Epithelial cell of esophagus (primary cell): Measurements from ENCODE around the gene LRFN4.

ENCODE experiments used
- DNase-seq: peaks from one replicate; pipeline ENCODE4 v3.0.0; 2010; ENCODE audit warnings: low read depth
- H3K4me3 ChIP-seq: 2 replicates; pipeline ENCODE4 v1.5.1; 2011; ENCODE audit warnings: mild to moderate bottlenecking, low read length, control low read depth
- TF ChIP-seq, protein P1 (sequence below): IDR thresholded peaks from 2 replicates; pipeline ENCODE4 v1.5.1; 2011; ENCODE audit warnings: low read depth, mild to moderate bottlenecking, low read length, control low read depth, inconsistent platforms; ENCODE audit not compliant: insufficient read depth; ENCODE audit errors: missing control alignments

LRFN4 gene

GRCh38 chr11:66874232-66874631 lies 17.4 kb downstream of the LRFN4 start:
- DNase-seq = no peak
- TF ChIP-seq, protein P1, sequence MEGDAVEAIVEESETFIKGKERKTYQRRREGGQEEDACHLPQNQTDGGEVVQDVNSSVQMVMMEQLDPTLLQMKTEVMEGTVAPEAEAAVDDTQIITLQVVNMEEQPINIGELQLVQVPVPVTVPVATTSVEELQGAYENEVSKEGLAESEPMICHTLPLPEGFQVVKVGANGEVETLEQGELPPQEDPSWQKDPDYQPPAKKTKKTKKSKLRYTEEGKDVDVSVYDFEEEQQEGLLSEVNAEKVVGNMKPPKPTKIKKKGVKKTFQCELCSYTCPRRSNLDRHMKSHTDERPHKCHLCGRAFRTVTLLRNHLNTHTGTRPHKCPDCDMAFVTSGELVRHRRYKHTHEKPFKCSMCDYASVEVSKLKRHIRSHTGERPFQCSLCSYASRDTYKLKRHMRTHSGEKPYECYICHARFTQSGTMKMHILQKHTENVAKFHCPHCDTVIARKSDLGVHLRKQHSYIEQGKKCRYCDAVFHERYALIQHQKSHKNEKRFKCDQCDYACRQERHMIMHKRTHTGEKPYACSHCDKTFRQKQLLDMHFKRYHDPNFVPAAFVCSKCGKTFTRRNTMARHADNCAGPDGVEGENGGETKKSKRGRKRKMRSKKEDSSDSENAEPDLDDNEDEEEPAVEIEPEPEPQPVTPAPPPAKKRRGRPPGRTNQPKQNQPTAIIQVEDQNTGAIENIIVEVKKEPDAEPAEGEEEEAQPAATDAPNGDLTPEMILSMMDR = no peak
- no peak overlapping the region for H3K4me3 ChIP-seq

GRCh38 chr11:66875378-66875777 lies 18.5 kb downstream of the LRFN4 start:
- no peak overlapping the region for H3K4me3 ChIP-seq
- DNase-seq = no peak
- TF ChIP-seq, protein P1 = no peak

DNA sequence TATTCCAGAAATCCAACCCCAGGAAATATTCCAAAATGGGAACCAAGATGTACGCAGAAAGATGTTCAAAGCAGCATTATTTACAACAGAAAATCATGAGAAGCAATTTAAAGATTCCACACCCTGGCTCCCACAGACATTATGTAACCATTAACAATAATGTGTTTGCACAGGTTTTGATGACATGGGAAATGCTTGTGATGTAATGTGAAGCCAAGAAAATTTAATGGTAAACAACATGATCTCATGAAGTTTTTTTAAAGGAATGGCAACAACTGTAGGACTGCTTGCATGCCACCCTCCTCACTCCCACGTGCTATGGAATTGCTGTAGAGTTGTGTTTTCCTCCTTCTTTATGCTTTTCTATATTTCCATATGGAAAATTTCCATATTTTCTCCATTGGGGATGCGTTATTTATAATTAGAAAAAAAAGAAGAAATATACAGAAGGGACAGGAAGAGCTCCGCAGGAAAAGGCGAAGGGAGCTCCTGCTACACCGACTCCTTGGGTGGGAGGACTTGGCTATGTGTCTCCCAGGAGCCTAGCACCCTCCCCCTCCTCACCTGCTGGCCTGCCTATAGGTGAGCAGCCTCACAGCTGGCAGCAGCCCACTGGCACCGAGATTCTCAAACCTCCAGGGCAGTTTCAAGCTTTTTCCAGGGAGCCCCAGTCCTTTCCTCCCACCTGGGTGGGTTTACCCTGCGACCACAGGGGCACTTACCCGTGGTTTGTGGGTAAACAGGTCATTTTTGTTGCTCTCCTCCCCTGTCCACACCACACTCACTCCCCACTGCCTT lies 20.9 kb downstream of the LRFN4 start:
- TF ChIP-seq, protein P1 = no peak
- peak; percentile 69 for DNase-seq
- no peak overlapping the region for H3K4me3 ChIP-seq

- TF ChIP-seq, protein P1 = no peak
- H3K4me3 ChIP-seq = no peak overlapping the region
- peak; percentile 36 for DNase-seq
Measured at GRCh38 chr11:66878474-66878873, 21.6 kb downstream of the LRFN4 start.

DNA sequence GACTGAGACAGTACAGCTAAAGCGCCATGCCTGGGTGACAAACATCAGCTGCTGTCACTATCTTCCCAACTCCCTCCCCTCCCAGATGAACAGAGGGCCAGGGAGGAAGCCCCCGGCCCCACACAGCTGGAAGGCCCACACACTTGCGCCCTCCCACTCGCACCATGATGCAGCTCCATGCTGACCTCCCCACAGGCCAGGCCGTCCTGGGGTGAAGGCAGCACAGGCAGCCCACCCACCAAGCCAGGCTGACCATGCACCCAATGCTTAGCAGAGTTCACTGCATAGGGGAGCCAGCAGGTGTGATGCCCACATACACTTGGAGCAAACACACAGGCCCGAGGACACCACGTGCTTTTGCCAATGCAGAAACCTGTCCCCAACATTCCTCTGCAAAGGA lies 22.1 kb downstream of the LRFN4 start:
- no peak overlapping the region for H3K4me3 ChIP-seq
- DNase-seq = no peak
- TF ChIP-seq, protein P1 = no peak

GRCh38 chr11:66879583-66879982 lies 22.7 kb downstream of the LRFN4 start:
- DNase-seq = no peak
- TF ChIP-seq, protein P1 = no peak
- no peak overlapping the region for H3K4me3 ChIP-seq

GRCh38 chr11:66879999-66880398 lies 23.1 kb downstream of the LRFN4 start:
- TF ChIP-seq, protein P1 = no peak
- DNase-seq = no peak
- H3K4me3 ChIP-seq = no peak overlapping the region
